Thymus (tissue), 11 donors: ENCODE results near the gene LAMA5. TPM values are rescaled to one million over a fixed set of nuclear protein-coding genes. Genes with fewer than 3 reads are reported as not detected.

Source experiments
- DNase-seq, 9 donors: peaks; one replicate each; pipeline ENCODE4 v3.0.0-alpha.2; 2013; ENCODE audit warnings: low spot score in 9 of 9, low read depth in 6 of 9, missing footprints in 1 of 9
- H3K27ac ChIP-seq, 2 donors: one replicate each; pipeline ENCODE4 v1.5.1; 2013; ENCODE audit warnings: control low read depth in 1 of 2, low read depth in 1 of 2, low read length in 1 of 2, mild to moderate bottlenecking in 1 of 2, moderate library complexity in 1 of 2
- H3K27me3 ChIP-seq, 2 donors: one replicate each; pipeline ENCODE4 v1.5.1; 2013; ENCODE audit warnings: low read length in 1 of 2; ENCODE audit not compliant: control insufficient read depth in 2 of 2, insufficient read depth in 1 of 2
- H3K36me3 ChIP-seq, 2 donors: one replicate each; pipeline ENCODE4 v1.5.1; 2013; ENCODE audit warnings: low read length in 1 of 2, mild to moderate bottlenecking in 1 of 2, moderate library complexity in 1 of 2; ENCODE audit not compliant: control insufficient read depth in 2 of 2, insufficient read depth in 2 of 2
- H3K4me1 ChIP-seq, 2 donors: one replicate each; pipeline ENCODE4 v1.5.1; 2013; ENCODE audit warnings: low read length in 2 of 2; ENCODE audit not compliant: control insufficient read depth in 2 of 2, insufficient read depth in 2 of 2
- H3K4me3 ChIP-seq, 2 donors: one replicate each; pipeline ENCODE4 v1.5.1; 2013; ENCODE audit warnings: low read length in 2 of 2, control low read depth in 1 of 2, mild to moderate bottlenecking in 1 of 2
- H3K9me3 ChIP-seq, 2 donors: one replicate each; pipeline ENCODE4 v1.5.1; 2013; ENCODE audit warnings: low read length in 1 of 2, mild to moderate bottlenecking in 1 of 2; ENCODE audit not compliant: control insufficient read depth in 2 of 2, insufficient read depth in 1 of 2
- WGBS: extraction: QIAGEN DNeasy Blood & Tissue Kit; methylation state at CpG from one replicate; pipeline ENCODE4 v1.1.7; 2013; 5-methylcytosine and 5-hydroxymethylcytosine counted together
- polyA plus RNA-seq: library from polyadenylated mRNA; stranded (reverse); fragments of 200-250 nt; gene quantifications from one replicate; pipeline ENCODE4 v1.2.3, GENCODE V29; 2013
- total RNA-seq: library from RNA; stranded (reverse); fragments of 120-200 nt; gene quantifications from one replicate; pipeline ENCODE4 v1.2.4, GENCODE V29; 2013
- donor health status: healthy.

The LAMA5 gene
- total and polyA plus RNA-seq, 2 donors = 12.8 to 155 TPM

- no peaks in the 10 kb centered on the region for H3K27me3 ChIP-seq
- no peak overlapping the region for H3K27ac ChIP-seq
- WGBS = 94% methylated on average over 60 of the region's 60 CpGs
- peaks cover 0 to 3% of the 10 kb centered on the region in 2 donors for H3K9me3 ChIP-seq
- H3K4me1 ChIP-seq = peaks cover 0 to 5% of the 10 kb centered on the region in 2 donors
- H3K4me3 ChIP-seq = no peak overlapping the region
- no peaks in the 10 kb centered on the region for H3K36me3 ChIP-seq
- no peak for DNase-seq
Observed at GRCh38 chr20:62351469-62352401, 15.4 kb downstream of the LAMA5 start.

GRCh38 chr20:62350629-62351422 lies 16.3 kb downstream of the LAMA5 start:
- 86% methylated on average over 23 of the region's 23 CpGs for WGBS
- Histone ChIP-seq H3K36me3 (no peaks in the 10 kb centered on the region), H3K4me1 (peaks cover 0 to 5% of the 10 kb centered on the region in 2 donors), H3K27ac (peak overlapping the region in 1 of 2 donors; percentile 75), H3K27me3 (no peaks in the 10 kb centered on the region), H3K9me3 (peaks cover 1 to 3% of the 10 kb centered on the region in 2 donors), H3K4me3 (no peak overlapping the region)
- DNase-seq = no peak

GRCh38 chr20:62350098-62350628 lies 16.9 kb downstream of the LAMA5 start:
- no peaks in the 10 kb centered on the region for H3K36me3 ChIP-seq
- H3K4me1 ChIP-seq = peaks cover 0 to 2% of the 10 kb centered on the region in 2 donors
- peak overlapping the region in 1 of 2 donors; percentile 75 for H3K27ac ChIP-seq
- H3K9me3 ChIP-seq = peaks cover 1 to 3% of the 10 kb centered on the region in 2 donors
- no peak overlapping the region for H3K4me3 ChIP-seq
- DNase-seq = peak in 1 of 9 donors; percentile 16
- WGBS = 91% methylated on average over 16 of the region's 16 CpGs
- no peaks in the 10 kb centered on the region for H3K27me3 ChIP-seq

- no peak overlapping the region for H3K4me3 ChIP-seq
- WGBS = 91% methylated on average over 7 of the region's 7 CpGs
- no peaks in the 10 kb centered on the region for H3K36me3 ChIP-seq
- no peak for DNase-seq
- peaks cover 1 to 3% of the 10 kb centered on the region in 2 donors for H3K9me3 ChIP-seq
- no peaks in the 10 kb centered on the region for H3K27me3 ChIP-seq
- H3K4me1 ChIP-seq = no peaks in the 10 kb centered on the region
- no peak overlapping the region for H3K27ac ChIP-seq
Observed at GRCh38 chr20:62349556-62350097, 17.5 kb downstream of the LAMA5 start.

- Histone ChIP-seq H3K9me3 (peaks cover 1 to 3% of the 10 kb centered on the region in 2 donors), H3K27me3 (no peaks in the 10 kb centered on the region), H3K27ac (no peak overlapping the region), H3K4me1 (no peaks in the 10 kb centered on the region), H3K4me3 (no peak overlapping the region), H3K36me3 (no peaks in the 10 kb centered on the region)
- WGBS = 100% methylated on average over 1 of the region's 1 CpG
- DNase-seq = no peak
Observed at GRCh38 chr20:62348604-62349003, 18.5 kb downstream of the LAMA5 start.

GRCh38 chr20:62347445-62347844 lies 19.7 kb downstream of the LAMA5 start:
- Histone ChIP-seq H3K27ac (no peak overlapping the region), H3K36me3 (no peaks in the 10 kb centered on the region), H3K9me3 (peaks cover 1 to 3% of the 10 kb centered on the region in 2 donors), H3K4me3 (no peak overlapping the region), H3K4me1 (no peaks in the 10 kb centered on the region), H3K27me3 (no peaks in the 10 kb centered on the region)
- 83% methylated on average over 9 of the region's 9 CpGs for WGBS
- no peak for DNase-seq

GRCh38 chr20:62347151-62347404 lies 20.0 kb downstream of the LAMA5 start:
- peaks cover 1 to 3% of the 10 kb centered on the region in 2 donors for H3K9me3 ChIP-seq
- H3K36me3 ChIP-seq = no peaks in the 10 kb centered on the region
- WGBS = 96% methylated on average over 10 of the region's 10 CpGs
- H3K4me3 ChIP-seq = no peak overlapping the region
- H3K27me3 ChIP-seq = no peaks in the 10 kb centered on the region
- DNase-seq = no peak
- no peak overlapping the region for H3K27ac ChIP-seq
- H3K4me1 ChIP-seq = no peaks in the 10 kb centered on the region

GRCh38 chr20:62346398-62347150 lies 20.5 kb downstream of the LAMA5 start:
- Histone ChIP-seq H3K27ac (no peak overlapping the region), H3K9me3 (peaks cover 1 to 3% of the 10 kb centered on the region in 2 donors), H3K4me3 (no peak overlapping the region), H3K4me1 (no peaks in the 10 kb centered on the region), H3K27me3 (no peaks in the 10 kb centered on the region), H3K36me3 (no peaks in the 10 kb centered on the region)
- 97% methylated on average over 34 of the region's 34 CpGs for WGBS
- DNase-seq = no peak
